NCI-H446 (cell line): ENCODE data around the gene AHRR.
"Not testable (repeated sequence)": the region's sequence is repeated elsewhere in the genome, so short reads cannot be mapped to it uniquely, and the experiment has no call there.

Source experiments
- DNase-seq, 2 experiments: peaks; one replicate each; lab custom pipeline; 2025; lab: John Stamatoyannopoulos, UW

The AHRR gene

DNA sequence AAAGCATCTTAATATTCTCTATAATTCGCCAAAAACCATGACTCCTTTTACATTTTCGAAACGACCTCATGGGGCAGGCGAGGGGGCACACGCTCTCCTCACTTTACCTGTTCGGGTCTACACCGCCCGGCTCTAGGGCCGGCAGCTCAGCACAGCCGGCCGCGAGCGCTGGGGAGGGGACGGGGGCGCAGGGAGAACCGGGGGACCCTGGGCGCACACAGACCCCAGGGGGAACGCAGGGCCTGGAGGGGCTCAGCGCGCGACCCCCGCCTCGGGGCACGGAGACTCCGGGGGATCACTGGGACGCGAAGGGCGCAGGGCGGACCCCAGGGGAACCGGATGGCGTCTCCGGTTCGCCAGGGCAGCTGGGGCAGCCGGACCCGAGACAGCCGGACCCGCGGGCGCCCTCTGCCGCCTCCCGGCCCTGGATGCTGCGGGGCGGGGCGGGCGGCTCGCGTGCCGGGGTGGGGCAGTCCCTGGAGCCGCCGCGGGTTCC is at the start of gene AHRR:
AHRR (plus strand) TSS at position 485 of the 496 bp plus-strand sequence. CDS start 22,189 bp downstream, outside the sequence.
- DNase-seq, result peak in 1 of 2 experiments; percentile 51

DNA sequence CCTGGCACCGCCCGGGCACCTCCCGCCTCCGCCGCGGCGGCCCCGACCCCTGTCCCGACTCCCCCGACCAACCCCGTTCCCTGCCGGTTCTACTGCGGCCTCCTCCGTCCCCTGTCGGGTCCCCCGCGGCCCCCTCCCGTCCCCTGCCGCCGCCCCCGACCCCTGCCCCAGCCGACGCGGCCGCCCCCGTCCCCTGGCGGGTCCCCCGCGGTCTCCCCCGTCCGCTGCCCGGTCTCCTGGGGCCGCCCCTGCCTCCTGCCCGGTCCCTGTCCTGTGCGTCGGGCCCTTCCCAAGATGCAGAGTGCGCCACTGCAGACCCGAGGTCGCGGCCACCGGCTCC is 49.7 kb upstream of the AHRR start:
- DNase-seq, result not testable (repeated sequence)

DNA sequence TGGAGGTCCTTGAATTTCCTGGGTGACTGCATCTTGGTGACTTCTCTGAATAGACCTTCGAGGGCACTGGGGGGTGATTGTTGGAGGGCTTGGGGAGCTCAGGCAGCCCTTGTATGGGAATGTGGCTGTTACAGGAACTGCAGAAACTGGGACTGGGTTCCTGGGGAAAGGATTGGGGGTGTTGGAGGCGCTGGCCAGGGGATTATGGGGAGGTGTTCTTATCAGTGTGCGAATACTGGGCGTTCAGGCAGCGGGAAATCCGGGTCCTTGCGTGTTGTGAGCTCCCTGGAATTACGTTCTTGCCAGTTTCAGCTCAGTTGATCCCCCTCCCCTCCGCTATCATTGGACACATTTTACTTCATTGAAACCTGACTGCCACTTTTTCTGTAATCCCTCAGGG is 48.4 kb upstream of the AHRR start:
- not testable (repeated sequence) for DNase-seq

DNA sequence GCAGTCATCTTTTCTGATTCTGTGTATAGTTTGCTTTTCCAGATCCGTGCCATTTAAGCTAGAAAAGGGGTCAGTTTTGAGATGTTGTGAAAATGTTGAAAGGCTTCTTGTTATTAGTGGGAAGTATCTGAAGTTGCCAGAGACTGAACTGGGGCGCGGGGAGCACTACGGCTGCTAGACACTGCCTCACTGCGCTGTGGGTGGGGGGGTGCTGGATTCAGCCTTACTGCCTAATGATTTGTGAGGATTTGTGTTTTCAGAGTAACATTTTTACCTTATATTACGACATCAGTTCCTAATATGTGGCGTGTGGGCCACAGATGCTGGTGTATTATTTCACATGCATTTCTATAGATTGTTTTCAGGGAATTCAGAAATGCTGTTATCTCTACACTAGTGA is 48.0 kb upstream of the AHRR start:
- DNase-seq, result not testable (repeated sequence)

DNA sequence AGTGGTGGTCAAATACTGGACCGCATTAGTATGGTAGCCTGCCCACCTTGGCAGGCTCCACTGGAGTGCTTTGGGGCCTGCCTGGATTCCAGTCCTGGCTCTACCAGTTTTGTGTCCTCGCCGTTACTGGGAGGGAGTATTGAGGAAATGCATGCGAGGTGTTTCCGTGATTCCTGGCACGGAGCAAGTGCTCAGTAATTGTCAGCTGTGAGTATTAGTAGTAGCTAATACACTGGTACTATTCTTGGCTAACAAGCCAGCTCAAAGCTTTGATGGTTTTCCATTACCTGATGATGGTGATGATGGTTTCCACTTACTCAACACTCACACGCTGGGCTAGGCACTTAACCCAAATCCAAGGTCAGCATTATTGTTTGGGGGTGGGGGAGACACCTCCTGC is 47.2 kb upstream of the AHRR start:
- not testable (repeated sequence) for DNase-seq

DNA sequence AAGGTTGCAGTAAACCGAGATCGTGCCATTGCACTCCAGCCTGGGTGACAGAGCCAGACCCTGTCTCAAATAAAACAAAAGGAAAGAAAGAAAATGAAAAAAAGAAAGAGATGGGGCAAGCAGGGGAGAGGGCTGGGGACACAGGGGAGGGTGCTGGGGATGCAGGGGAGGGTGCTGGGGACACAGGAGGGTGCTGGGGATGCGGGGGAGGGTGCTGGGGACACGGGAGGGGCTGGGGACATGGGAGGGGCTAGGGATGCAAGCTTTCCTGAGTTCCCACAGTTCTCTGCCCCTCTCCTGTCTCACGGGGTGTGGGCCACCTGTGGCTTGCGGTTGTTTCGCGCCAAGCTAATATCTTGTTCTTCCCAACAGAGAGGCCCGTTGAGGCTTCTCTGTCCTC is 42.9 kb upstream of the AHRR start:
- no peak for DNase-seq

DNA sequence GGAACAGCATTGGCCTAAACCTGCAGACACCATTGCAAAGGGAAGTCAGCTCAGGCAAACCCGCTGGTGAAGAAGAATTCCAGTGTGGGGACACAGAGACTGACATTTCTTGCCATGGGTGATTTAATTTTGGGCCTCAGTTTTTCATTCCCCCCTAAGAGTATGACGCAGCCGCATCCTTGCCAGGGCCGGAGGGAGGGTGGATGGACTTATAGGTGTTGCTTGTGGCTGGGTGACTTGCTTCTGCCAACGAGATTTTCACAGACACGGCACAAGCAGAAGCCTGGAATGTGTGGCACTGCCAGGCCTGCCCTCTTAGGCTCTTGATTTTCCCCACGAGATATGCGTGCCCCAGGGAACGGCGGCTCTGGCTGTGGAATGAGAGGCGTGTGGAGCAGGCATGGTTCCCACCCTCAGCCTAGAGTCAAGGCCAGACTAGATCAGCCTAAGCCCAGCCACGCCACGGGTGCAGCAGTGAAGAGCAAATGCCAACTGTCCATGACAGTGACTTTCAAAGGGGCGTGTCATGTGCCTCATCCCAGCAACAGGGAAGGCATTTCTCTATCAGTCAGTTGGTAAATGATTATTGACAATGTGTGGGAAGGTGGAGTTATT is 42.4 kb upstream of the AHRR start:
- not testable (repeated sequence) for DNase-seq

DNA sequence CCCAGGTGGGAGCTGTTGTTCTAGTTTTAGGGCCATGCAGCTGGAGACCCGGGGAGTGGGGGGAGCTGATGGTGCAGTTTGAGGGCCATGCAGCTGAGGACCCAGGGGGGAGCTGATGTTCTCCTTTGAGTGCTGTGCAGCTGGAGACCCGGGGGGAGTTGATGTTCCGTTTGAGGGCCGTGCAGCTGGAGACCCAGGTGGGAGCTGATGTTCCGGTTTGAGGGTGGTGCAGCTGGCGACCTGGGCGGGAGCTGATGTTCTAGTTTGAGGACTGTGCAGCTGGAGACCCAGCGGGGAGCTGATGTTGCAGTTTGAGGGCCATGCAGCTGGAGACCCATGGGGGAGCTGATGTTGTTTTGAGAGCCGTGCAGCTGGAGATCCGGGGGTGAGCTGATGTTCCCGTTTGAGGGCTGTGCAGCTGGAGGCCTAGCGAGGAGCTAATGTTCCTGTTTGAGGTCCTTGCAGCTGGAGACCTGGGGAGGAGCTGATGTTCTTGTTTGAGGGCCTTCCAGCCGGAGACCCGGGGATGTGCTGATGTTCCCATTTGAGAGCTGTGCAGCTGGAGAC is 35.4 kb upstream of the AHRR start:
- no peak for DNase-seq

DNA sequence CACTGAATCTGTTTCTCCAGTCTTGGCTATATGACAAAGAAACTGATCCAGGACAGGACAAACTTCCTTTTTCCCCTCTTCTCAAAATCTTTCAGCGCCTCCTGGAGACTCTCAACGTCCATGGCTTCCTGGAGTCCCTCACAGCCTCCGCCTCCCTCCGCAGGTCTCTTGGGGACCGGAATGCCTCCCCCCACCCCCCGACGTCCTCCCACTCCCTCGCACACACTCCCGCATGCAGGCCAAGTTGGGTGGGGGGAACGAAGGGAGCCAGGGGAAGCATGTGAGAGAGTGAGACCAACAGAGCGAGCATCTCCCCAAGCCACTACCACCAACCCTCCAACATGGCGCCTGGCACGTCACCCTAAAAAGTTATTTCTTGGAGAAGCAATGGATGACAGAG is 31.3 kb upstream of the AHRR start:
- not testable (repeated sequence) for DNase-seq

DNA sequence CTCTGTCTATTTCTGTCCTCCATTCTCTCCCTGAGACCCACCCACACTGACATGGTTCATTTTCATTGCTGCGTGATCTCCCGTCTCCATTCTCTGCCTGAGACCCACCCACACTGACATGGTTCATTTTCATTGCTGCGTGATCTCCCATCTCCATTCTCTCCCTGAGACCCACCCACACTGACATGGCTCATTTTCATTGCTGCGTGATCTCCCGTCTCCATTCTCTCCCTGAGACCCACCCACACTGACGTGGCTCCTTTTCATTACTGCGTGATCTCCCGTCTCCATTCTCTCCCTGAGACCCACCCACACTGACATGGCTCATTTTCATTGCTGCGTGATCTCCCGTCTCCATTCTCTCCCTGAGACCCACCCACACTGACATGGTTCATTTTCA is 30.2 kb upstream of the AHRR start:
- not testable (repeated sequence) for DNase-seq

DNA sequence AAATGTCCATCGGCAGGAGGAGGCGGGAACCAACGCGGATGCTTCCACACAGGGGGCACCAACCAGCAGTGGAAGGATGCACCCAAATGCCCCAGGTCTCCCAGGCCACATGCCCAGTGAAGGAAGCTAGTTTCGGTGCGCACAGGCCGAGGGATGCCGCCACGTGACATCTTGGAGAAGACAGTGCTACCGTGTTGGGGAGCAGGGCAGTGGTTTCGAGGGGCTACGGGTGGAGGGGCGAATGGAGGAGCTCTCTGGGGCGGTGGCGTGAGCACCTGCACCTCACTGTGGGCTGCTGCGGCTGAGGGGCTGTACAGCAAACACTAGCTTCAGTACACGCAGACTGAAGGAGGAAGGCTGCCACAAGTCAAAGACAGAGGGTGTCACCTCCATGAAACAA is 26.7 kb upstream of the AHRR start:
- DNase-seq, result not testable (repeated sequence)

DNA sequence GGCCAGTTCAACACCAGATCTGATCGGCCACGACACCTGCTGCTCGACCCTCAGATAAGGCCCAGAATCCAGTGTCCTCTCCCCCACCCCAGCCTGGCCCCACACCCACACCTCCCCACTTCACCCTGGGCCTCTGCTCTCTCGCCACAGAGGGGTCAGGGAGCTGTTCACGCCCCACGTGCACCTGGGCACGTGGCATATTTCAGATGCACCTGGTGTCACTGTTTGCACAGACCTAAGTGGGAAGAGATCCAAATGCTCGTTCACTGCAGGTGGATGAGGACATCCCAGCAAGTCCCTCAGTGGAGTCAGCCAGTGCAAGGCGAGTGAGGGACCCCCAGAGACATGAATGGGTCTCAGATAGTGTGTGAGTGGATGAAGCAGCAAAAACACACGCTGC is 25.3 kb upstream of the AHRR start:
- not testable (repeated sequence) for DNase-seq

DNA sequence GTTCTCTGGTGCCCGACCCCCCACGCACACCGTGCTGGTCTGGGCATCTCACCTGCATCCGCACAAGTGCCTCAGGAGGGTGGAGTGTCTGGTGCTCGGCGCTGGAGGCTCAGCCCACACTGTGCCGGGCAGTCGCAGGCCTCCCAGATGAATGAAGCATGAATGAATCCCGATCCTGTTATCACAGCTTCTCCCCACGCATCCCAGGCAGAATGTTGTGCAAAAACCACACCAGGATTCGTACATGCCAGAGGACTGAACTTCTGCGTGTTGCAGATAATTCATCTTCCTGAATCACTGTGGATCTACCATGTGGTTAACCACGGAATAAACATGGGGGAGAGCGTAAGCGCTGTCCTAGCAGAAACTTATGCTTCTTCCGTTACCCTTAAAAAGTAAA is 24.6 kb upstream of the AHRR start:
- DNase-seq, result not testable (repeated sequence)

DNA sequence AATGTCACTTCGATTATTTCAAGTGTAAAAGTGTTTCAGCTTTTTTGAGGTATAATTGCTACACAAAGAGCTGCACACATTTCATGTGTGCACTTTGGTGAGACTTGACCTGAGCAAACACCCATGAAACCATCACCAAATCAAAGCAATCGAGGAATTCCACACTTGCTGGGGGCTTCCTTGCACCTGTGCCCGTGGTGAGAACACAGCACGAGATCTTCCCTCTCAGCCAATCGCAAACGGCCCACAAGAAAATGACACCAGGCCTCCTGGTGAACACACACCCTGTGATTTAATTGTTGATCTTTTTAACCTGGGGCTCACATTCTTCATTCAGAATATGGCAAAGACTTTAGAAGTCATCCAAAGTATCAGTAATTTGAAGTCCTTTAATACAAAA is 24.1 kb upstream of the AHRR start:
- not testable (repeated sequence) for DNase-seq

DNA sequence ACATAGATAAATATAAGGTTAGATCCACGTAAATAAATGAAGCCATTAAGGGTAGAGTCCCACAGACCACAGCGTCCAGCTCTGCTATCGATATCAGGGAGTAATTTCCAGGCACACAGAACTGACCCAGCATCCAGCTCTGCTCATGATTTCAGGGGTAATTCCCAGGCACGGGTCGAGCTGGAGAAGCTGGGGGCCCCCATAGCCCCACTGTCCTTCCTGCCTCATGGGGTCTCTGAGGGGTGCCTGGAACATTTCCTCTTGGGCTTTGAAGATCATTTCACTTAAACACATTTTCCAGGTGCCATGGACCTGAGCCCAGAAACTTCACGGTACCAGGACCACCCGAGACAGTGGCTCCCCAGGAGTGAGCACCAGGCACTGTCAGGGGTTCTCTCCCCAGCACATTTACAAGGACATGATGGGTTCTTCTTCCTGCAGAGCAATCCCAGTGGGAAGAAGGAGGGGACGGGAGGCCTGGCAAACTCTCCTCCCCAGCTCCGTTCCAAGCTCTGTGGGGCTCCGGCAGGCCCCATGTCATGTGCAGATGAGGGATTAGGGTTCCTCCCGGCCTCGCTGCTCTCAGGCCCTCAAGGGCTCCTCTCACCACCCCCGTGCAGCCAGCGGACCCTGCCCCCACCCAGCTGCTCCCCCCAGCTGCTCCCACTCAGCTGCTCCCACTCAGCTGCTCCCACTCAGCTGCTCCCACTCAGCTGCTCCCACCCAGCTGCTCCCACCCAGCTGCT is 23.4 kb upstream of the AHRR start:
- not testable (repeated sequence) for DNase-seq

DNA sequence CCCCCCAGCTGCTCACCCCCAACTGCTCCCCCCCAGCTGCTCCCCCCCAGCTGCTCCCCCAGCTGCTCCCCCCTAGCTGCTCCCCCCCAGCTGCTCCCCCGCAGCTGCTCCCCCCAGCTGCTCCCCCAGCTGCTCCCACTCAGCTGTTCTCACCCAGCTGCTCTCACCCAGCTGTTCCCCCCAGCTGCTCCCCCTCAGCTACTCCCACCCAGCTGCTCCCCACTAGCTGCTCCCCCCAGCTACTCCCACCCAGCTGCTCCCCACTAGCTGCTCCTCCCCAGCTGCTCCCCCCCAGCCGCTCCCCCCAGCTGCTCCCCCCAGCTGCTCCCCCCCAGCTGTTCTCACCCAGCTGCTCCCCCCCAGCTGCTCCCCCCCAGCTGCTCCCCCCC is 22.8 kb upstream of the AHRR start:
- no peak for DNase-seq

DNA sequence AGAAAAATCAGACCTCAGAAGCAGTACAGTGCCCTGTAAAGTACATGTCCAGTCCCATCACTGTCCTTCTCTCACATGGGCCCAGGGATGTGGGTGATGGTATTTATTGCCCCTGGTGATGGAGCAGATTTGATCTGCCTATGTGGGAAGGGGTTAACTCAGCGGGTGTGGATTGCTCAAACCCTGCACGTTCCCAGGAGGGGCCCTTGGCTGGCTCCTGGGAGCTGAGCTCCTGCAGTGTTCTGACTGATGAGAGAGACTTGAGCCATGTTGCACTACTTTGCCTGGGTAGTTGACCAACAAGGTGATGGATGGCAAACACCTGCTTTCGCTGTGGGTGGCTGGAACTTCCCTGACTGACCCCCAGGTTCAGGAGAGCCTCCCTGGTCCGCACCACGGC is 21.6 kb upstream of the AHRR start:
- DNase-seq, result not testable (repeated sequence)

DNA sequence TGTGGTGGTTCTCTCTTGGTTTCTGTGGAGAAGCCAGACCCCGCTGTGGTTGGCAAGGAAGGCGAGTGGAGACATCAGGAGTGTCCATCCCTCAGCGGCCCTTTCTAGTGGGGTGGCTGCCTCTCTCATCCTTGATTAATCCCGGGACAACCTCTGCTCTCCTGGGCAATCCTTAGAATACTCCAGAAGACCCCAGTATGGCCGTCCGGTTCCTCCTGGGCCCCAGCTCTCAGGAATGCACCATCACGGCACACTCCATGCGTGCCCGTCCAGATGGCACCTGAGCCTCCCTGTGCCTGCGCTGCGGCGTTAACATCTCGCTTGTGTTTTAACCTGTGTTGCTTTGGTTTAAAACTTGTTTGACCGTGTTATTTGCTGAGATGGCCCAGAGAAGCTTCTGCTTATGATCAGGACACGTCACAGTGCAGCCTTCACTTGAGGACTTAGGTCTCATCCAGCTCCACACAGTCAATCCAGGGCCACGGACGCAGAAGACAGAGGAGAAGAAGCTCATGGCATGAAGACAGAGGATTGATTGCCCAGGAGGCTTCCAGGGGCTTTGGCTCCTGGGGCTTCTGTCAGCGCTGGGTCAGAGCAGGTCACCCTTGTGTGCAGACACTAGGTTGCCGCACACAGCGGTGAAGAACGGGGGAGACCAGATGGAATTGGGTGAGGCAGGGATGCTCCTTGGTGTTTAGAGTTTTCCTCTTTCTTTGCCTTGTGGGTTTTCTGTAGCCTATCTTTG is 20.7 kb upstream of the AHRR start:
- DNase-seq, result not testable (repeated sequence)

DNA sequence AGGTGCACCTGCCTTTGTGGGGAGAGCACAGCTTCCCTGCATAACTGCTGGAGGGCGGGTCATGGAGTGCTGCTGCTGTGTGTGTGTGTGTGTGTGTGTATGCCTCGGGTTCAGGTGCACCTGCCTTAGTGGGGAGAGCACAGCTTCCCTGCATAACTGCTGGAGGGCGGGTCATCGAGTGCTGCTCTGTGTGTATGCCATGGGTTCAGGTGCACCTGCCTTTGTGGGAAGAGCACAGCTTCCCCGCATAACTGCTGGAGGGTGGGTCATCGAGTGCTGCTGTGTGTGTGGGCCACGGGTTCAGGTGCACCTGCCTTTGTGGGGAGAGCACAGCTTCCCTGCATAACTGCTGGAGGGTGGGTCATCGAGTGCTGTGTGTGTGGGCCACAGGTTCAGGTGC is 19.1 kb upstream of the AHRR start:
- not testable (repeated sequence) for DNase-seq

DNA sequence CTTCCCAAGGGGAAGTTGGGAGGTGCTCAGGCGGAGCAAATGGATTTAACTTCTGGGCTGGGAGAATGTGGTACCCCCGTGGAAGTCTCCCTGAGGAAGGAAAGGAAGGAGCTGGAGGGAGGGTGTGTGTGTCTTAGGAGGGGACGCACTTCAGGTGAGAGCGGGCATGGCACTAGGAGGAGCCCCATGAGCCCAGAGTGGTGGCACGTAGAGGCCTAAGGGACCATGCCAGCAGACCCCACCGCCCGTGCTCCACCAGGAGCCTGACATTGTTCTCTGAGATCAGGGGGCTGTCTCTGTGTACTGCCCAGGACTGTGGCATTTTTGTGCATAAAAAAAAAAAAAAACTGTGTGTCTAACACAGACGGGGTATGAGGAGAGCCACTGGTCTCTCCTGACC is 18.5 kb upstream of the AHRR start:
- DNase-seq, result no peak

DNA sequence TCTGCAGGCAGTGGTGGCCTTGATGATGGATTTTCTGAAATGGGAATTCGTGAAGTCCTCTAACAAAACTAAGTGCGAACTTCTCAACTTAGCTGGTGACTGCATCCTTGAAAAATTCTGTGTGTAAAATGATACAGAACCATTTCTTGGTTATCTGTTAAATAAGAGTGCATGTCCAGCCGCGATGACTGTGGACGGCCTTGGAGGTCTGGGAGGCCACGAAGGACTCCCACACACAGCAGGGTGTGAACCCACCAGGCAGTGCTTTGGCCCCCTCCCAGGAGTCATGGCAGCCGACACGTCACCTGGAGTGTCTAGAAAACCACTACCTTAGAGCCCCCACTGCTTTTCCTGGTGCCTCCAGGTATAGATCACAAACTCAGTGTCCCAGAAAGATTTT is 17.8 kb upstream of the AHRR start:
- DNase-seq, result not testable (repeated sequence)

DNA sequence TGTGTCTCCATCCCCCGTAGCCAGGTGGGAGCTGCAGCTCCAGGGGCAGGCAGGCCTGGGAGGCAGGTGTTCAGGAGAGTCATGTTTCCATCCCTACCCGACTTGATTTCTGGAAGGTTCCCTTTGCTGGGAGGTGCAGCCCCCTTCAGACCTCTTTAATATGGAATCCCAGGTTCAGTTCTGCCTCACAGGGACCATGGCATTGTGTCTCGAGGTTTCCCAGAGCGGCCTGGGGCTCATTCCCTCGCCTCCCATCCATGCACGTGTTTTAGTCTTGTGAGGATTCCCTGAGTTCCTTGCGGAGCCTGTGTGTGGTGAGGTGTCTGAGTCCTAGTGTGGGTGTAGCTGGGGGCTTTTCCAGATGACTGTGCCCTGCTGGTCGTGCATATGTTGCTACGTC is 16.5 kb upstream of the AHRR start:
- DNase-seq, result no peak

DNA sequence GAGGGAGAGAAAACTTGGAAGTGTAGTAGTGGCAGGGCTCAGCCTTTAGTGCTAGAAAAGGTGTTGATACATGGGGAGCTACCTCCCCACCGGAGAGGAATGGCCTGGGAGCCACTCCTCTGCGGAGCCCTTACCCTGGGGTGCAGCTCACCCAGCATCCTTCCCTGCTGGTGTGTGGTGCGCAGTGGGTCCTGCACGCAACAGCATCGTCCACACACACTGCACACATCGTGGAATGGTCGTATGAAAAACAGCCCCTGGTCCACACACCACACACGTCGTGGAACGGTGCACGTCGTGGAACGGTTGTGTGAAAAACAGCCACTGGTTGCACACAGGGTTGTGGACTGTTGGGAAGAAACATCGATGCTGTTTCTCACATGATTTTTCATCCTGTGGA is 16.1 kb upstream of the AHRR start:
- no peak for DNase-seq
